Measurements from ENCODE around the gene BBS9.

DNA sequence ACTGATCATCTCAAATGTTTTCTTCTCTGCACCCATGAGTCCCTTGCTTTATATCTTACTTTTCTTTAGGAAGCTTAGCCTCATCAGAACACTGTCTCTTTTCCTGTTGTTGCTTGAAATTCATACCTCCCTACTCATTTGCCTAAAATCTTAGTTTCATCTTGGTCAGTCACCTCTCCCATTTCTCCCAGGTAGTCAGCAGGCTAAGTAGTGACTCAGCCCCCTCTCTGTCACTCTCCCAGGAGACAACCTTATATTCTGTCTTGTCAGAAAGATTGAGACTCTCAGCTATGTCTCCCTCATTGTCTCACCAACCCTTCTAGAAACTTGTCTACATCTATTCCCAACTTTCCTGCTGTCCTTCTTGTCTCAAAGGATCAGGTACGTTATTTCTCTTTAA is 280.9 kb downstream of the BBS9 start:
- no peak for TF ChIP-seq POLR2A (IDR thresholded peaks at IDR 0.05)
- TF ChIP-seq, protein P1, sequence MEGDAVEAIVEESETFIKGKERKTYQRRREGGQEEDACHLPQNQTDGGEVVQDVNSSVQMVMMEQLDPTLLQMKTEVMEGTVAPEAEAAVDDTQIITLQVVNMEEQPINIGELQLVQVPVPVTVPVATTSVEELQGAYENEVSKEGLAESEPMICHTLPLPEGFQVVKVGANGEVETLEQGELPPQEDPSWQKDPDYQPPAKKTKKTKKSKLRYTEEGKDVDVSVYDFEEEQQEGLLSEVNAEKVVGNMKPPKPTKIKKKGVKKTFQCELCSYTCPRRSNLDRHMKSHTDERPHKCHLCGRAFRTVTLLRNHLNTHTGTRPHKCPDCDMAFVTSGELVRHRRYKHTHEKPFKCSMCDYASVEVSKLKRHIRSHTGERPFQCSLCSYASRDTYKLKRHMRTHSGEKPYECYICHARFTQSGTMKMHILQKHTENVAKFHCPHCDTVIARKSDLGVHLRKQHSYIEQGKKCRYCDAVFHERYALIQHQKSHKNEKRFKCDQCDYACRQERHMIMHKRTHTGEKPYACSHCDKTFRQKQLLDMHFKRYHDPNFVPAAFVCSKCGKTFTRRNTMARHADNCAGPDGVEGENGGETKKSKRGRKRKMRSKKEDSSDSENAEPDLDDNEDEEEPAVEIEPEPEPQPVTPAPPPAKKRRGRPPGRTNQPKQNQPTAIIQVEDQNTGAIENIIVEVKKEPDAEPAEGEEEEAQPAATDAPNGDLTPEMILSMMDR (IDR thresholded peaks at IDR 0.05): no peak
